Activated naive CD4-positive, alpha-beta T cell treated with anti-CD3 and anti-CD28 coated beads for 36 hours (primary cell): ENCODE results near the gene SIPA1L3. TPM values are rescaled to one million over a fixed set of nuclear protein-coding genes. Genes with fewer than 3 reads are reported as not detected.
"Not testable (repeated sequence)": the region's sequence is repeated elsewhere in the genome, so short reads cannot be mapped to it uniquely, and the experiment has no call there.

Experiments
- CTCF ChIA-PET: fragments of 350-600 bp; sonication (Branson Sonifier 250); formaldehyde crosslinking; loops from one replicate; lab custom pipeline; 2021; ENCODE audit warnings: antibody characterized with exemption; lab: Charles Lee
- DNase-seq: peaks from one replicate; pipeline ENCODE4 v3.0.0-alpha.2; 2020
- H3K27ac Mint-ChIP-seq: one replicate; pipeline ENCODE4 v1.8.0; 2021; ENCODE audit warnings: mild to moderate bottlenecking, mixed read lengths
- H3K27me3 Mint-ChIP-seq: one replicate; pipeline ENCODE4 v1.8.0; 2021; ENCODE audit warnings: low read depth, mixed read lengths
- H3K36me3 Mint-ChIP-seq: one replicate; pipeline ENCODE4 v1.8.0; 2021; ENCODE audit warnings: low read depth, mixed read lengths
- H3K4me1 Mint-ChIP-seq: one replicate; pipeline ENCODE4 v1.8.0; 2021; ENCODE audit warnings: low read depth, mixed read lengths
- H3K4me3 Mint-ChIP-seq: one replicate; pipeline ENCODE4 v1.8.0; 2021; ENCODE audit warnings: mild to moderate bottlenecking, moderate library complexity, mixed read lengths
- H3K9me3 Mint-ChIP-seq: one replicate; pipeline ENCODE4 v1.8.0; 2021; ENCODE audit warnings: mixed read lengths
- intact Hi-C: fragments of 100-400 bp; cut with micrococcal nuclease; formaldehyde crosslinking; loops from one replicate; pipeline ENCODE4 v1.15.1; 2023
- total RNA-seq, 2 experiments: library from RNA; stranded (reverse); gene quantifications; one replicate each; pipeline ENCODE4 v1.2.3, GENCODE V29; 2021

Gene SIPA1L3, protein sequence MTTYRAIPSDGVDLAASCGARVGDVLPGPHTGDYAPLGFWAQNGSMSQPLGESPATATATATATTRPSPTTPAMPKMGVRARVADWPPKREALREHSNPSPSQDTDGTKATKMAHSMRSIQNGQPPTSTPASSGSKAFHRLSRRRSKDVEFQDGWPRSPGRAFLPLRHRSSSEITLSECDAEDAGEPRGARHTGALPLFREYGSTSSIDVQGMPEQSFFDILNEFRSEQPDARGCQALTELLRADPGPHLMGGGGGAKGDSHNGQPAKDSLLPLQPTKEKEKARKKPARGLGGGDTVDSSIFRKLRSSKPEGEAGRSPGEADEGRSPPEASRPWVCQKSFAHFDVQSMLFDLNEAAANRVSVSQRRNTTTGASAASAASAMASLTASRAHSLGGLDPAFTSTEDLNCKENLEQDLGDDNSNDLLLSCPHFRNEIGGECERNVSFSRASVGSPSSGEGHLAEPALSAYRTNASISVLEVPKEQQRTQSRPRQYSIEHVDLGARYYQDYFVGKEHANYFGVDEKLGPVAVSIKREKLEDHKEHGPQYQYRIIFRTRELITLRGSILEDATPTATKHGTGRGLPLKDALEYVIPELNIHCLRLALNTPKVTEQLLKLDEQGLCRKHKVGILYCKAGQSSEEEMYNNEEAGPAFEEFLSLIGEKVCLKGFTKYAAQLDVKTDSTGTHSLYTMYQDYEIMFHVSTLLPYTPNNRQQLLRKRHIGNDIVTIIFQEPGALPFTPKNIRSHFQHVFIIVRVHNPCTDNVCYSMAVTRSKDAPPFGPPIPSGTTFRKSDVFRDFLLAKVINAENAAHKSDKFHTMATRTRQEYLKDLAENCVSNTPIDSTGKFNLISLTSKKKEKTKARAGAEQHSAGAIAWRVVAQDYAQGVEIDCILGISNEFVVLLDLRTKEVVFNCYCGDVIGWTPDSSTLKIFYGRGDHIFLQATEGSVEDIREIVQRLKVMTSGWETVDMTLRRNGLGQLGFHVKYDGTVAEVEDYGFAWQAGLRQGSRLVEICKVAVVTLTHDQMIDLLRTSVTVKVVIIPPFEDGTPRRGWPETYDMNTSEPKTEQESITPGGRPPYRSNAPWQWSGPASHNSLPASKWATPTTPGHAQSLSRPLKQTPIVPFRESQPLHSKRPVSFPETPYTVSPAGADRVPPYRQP (N-terminal part only)
- total RNA-seq = 10 to 100 TPM in 1 of 2 experiments, 1 to 10 TPM in 1; 8.1 to 10.4 TPM

DNA sequence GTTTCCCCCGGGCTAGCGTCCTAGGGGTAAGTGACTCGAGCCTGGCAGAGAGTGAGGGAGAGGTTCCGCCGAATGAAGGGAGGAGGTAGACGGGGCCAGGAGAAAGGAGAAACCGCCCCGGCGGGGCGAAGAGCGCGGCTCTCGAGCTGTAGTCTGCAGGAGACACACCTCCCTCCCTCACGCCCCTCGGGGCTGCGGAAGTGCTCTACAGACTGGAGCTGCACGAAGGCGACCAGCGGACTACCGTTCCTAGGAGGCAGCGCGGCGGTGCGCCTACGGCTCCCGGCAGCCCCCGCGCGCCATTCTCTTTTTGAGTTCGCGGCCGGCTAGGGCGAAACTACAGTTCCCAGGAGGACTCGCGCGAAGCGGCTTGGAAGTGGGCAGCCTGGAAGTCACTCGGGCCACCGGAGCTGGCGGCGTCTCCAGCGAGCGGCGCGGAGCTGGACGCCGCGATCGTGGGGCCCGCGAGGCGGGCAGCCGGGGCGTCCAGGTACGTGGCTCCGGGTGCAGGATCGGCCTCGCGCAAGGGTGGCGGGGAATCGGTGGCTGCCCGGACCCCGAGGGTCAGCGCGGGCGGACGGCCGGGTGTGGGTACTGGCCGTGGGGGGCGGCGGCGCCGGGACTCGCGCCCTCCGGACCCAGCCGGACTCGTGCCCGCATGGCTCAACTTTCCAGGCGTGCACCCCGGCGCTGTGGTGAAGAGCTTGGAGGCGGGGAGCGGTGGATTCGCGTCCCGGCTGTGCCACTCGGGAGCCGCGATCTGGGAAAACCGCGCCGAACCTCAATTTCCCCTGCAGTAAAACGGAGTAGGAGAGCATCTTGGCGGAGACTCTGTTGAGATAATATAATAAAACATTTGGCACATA, at the start of gene SIPA1L3:
SIPA1L3 (plus strand) TSS at position 340 of the 866 bp plus-strand sequence. CDS start 174,358 bp downstream, outside the sequence.
- intact Hi-C loops = loop anchor here (1.0 to 10.0 kb wide), 7 partner anchors 96 to 708 kb away; partner anchors contain the start of genes EIF3K, GGN, KCNK6 and MAP4K1
- Mint-ChIP-seq H3K4me3 (peak within 1 kb of the TSS; percentile 77), H3K27ac (peak within 1 kb of the TSS; percentile 59), H3K36me3 (no peaks in the 10 kb centered on the region), H3K4me1 (peaks cover 20% of the 10 kb centered on the region), H3K27me3 (no peaks in the 10 kb centered on the region), H3K9me3 (no peaks in the 10 kb centered on the region)
- peak; percentile 95 for DNase-seq
- CTCF ChIA-PET = interaction anchor here (0.5 to 1.2 kb wide), 8 partner anchors 12 to 337 kb away, joined by 3 to 4 read pairs (median 3); no protein-coding TSS in a partner anchor

DNA sequence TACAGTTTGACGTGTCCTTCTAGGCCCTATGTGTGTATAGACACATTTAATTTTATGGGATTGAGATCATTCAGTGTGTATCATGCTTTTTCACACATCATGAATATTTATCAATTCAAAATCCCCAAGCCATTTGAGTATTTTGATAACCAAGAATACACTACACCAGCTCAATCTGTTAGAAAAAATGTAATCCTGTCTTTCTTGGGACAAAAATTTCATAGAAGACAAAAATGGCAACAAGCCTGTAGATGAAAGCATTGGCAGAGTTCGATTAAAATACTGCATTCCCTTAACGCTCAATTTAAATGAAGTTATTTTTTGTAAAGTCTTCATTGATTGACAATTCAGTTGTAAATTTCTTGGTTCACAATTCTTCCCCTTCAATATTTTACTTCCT, 42.5 kb upstream of the SIPA1L3 start:
- H3K27ac Mint-ChIP-seq = no peak overlapping the region
- CTCF ChIA-PET = no interaction called here
- no peak for DNase-seq
- peaks cover 3% of the 10 kb centered on the region for H3K27me3 Mint-ChIP-seq
- H3K4me3 Mint-ChIP-seq = no peak overlapping the region
- H3K4me1 Mint-ChIP-seq = no peaks in the 10 kb centered on the region
- no peaks in the 10 kb centered on the region for H3K36me3 Mint-ChIP-seq
- H3K9me3 Mint-ChIP-seq = no peaks in the 10 kb centered on the region
- intact Hi-C loops = no loop called here

DNA sequence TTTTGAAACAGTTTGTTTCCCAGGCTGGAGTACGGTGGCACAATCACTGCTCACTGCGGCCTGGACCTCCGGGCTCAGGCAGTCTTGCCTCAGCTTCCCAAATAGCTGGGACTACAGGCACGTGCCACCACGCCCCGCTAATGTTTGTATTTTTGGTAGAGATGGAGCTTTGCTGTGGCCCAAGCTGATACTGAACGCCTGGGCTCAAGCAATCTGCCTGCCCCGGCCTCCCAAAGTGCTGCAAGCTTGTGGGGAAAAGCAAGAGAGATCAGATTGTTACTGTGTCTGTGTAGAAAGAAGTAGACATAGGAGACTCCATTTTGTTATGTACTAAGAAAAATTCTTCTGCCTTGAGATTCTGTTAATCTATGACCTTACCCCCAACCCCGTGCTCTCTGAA, 41.1 kb upstream of the SIPA1L3 start:
- H3K9me3 Mint-ChIP-seq, intact Hi-C loops, H3K27ac Mint-ChIP-seq, H3K36me3 Mint-ChIP-seq, H3K4me1 Mint-ChIP-seq, DNase-seq, H3K4me3 Mint-ChIP-seq, H3K27me3 Mint-ChIP-seq, CTCF ChIA-PET: not testable (repeated sequence)

DNA sequence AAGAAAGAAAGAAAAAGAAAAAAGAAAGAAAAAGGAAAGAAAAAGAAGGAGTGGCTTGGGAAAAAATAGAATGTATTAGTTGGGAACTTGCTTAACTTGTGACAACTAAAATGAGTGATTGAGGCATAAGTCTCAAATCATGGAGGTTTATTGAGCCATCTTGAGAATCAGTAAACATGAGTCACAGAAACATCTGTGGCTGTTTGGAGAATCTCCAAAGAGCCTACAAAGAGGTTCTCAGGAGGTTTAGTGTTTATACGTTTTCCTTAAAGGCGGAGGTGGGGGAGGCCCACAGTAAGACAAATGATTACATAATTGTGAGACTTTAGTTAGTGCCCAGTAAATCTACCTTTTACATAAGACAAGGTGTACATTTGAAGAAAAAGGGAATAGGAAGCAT, 39.2 kb upstream of the SIPA1L3 start:
- no peak for DNase-seq
- CTCF ChIA-PET = no interaction called here
- intact Hi-C loops = no loop called here
- no peak overlapping the region for H3K27ac Mint-ChIP-seq
- H3K4me1 Mint-ChIP-seq = no peaks in the 10 kb centered on the region
- peaks cover 6% of the 10 kb centered on the region for H3K27me3 Mint-ChIP-seq
- H3K9me3 Mint-ChIP-seq = no peaks in the 10 kb centered on the region
- H3K4me3 Mint-ChIP-seq = no peak overlapping the region
- H3K36me3 Mint-ChIP-seq = no peaks in the 10 kb centered on the region

DNA sequence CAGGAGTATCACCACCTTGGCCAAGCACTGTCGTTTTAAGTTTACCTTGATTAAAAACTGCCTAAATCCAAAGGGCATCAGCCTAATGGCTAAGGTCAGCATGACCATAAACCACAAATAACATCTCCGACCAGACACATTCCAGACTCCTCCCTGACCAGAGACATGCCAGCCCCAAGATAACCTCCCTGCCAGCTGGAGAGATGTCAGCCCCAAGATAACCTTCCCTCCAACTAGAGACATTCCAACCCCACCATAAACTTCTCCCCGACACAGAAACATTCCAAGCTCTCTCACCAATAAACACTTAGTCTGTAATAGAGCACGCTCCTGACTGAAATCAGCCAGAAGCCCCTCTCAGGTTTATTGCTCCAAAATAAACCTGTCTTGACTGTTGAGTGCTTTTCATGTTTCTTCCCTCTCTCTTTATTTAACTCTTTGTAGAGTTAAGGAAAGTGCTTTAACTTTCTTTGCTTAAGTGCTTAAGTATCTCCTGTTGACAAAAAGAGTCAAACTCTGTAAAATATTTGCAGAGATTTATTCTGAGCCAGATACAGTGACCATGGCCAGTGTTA, 37.2 kb upstream of the SIPA1L3 start:
- H3K27me3 Mint-ChIP-seq = peaks cover 6% of the 10 kb centered on the region
- no peaks in the 10 kb centered on the region for H3K4me1 Mint-ChIP-seq
- H3K9me3 Mint-ChIP-seq = no peaks in the 10 kb centered on the region
- no peak overlapping the region for H3K27ac Mint-ChIP-seq
- no peak for DNase-seq
- intact Hi-C loops = no loop called here
- H3K4me3 Mint-ChIP-seq = no peak overlapping the region
- CTCF ChIA-PET = no interaction called here
- H3K36me3 Mint-ChIP-seq = no peaks in the 10 kb centered on the region

DNA sequence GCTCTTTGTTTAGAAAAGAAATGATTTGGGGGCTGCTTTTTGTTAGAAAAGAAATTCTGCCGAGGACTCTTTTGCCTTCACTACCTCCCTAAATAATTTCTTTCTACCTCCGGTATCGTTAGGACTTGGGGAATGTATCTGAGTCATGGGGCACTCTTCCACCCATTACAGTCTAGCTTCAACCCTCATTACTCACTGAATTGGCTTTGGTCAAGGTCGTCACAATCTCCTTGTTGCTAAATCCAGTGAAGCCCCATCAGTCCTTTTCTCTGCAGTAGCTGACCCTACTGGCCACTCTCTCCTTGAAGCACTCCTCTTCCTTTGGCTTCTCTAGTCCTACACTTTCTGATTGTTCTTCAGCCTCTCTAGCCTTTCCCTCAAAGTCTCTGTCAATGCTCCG, 34.6 kb upstream of the SIPA1L3 start:
- CTCF ChIA-PET = no interaction called here
- Mint-ChIP-seq H3K4me3 (no peak overlapping the region), H3K27me3 (peaks cover 6% of the 10 kb centered on the region), H3K36me3 (no peaks in the 10 kb centered on the region), H3K9me3 (no peaks in the 10 kb centered on the region), H3K4me1 (no peaks in the 10 kb centered on the region), H3K27ac (no peak overlapping the region)
- no peak for DNase-seq
- intact Hi-C loops = no loop called here

DNA sequence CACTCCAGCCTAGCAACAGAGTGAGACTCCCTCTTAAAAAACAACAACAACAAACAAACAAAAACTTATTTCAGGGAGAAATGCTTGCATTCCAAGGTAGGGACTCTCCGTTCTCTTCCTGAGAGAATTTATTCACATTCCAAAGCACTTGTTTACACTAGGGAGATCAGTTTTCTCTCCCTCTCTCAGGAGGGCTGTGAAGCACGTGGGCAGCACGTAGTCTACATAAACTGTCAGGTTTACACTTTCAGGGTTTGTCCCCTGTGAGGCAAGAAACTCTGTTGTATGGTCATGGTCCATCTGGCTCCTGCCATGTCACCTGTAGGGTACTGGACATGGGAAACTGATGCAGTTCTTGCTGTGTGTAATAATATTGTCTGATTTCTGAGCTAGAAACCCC, 32.2 kb upstream of the SIPA1L3 start:
- Mint-ChIP-seq H3K27me3 (peaks cover 3% of the 10 kb centered on the region), H3K4me1 (no peaks in the 10 kb centered on the region), H3K4me3 (no peak overlapping the region), H3K27ac (no peak overlapping the region), H3K36me3 (no peaks in the 10 kb centered on the region), H3K9me3 (no peaks in the 10 kb centered on the region)
- CTCF ChIA-PET = no interaction called here
- intact Hi-C loops = no loop called here
- no peak for DNase-seq

DNA sequence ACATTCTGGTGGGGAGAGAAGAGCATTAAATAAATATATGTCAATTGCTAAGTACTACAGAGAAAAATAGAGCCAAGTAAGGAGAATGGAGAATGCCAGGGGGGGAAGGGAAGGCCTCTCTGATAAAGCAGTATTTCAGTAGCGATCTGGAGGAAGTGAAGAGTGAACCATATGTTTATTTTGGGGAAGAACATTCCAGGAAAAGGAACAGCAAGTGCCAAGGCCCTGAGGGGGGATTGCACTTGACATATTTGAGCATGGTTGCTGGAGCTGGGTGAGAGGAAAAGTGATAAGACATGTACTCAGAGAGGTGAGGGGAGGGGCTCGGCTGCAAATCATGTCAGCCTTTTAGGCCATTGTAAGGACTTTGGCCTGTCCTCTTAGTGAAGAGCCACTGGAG, 31.0 kb upstream of the SIPA1L3 start:
- H3K36me3 Mint-ChIP-seq = no peaks in the 10 kb centered on the region
- no peak overlapping the region for H3K4me3 Mint-ChIP-seq
- H3K4me1 Mint-ChIP-seq = no peaks in the 10 kb centered on the region
- H3K27ac Mint-ChIP-seq = no peak overlapping the region
- H3K9me3 Mint-ChIP-seq = no peaks in the 10 kb centered on the region
- intact Hi-C loops = no loop called here
- no peaks in the 10 kb centered on the region for H3K27me3 Mint-ChIP-seq
- CTCF ChIA-PET = no interaction called here
- no peak for DNase-seq

DNA sequence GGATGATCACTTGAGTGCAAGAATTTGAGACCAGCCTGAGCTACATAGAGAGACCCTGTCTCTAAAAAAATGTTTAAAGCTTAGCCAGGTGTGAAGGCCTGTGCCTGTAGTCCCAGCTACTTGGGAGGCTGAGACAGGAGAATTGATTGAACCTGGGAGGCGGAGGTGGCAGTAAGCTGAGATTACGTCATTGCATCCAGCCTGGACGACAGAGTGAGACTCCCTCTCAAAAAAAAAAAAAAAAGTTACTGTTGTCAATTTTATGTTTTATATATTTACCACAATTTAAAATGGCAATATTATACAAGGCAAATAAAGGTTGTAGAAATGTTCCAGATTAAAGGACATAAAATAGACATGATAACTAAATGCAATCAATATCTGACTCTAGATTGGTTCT, 29.9 kb upstream of the SIPA1L3 start:
- CTCF ChIA-PET = no interaction called here
- Mint-ChIP-seq H3K9me3 (peaks cover 5% of the 10 kb centered on the region), H3K4me3 (no peak overlapping the region), H3K27ac (no peak overlapping the region), H3K4me1 (no peaks in the 10 kb centered on the region), H3K36me3 (no peaks in the 10 kb centered on the region), H3K27me3 (no peaks in the 10 kb centered on the region)
- intact Hi-C loops = no loop called here
- no peak for DNase-seq

DNA sequence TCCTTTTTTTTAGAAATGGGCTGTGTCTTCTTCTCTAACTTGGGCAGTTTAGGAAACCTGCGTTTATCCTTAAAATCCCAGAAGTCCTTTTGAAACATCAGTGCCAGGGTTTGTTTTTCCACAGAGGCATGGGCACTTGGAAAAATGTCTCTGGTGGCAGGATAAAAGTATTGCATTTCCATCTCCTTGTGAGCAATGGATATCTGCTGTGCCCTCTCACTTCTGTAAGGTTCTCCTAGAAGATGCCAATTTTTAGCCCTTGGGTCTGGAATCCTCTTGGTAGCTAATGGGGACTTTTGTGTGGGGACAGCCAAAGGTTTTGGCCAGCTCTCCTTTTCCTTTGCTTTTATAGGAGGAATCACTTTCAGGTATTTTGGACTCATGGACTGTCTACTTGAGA, 21.6 kb upstream of the SIPA1L3 start:
- Mint-ChIP-seq H3K27ac (no peak overlapping the region), H3K4me1 (no peaks in the 10 kb centered on the region), H3K4me3 (no peak overlapping the region), H3K36me3 (peaks cover 2% of the 10 kb centered on the region), H3K9me3 (peaks cover 18% of the 10 kb centered on the region), H3K27me3 (no peaks in the 10 kb centered on the region)
- CTCF ChIA-PET = interaction anchor here (0.5 to 1.4 kb wide), 2 partner anchors 17 to 749 kb away, joined by 4 read pairs; no protein-coding TSS in a partner anchor
- no peak for DNase-seq
- intact Hi-C loops = no loop called here

DNA sequence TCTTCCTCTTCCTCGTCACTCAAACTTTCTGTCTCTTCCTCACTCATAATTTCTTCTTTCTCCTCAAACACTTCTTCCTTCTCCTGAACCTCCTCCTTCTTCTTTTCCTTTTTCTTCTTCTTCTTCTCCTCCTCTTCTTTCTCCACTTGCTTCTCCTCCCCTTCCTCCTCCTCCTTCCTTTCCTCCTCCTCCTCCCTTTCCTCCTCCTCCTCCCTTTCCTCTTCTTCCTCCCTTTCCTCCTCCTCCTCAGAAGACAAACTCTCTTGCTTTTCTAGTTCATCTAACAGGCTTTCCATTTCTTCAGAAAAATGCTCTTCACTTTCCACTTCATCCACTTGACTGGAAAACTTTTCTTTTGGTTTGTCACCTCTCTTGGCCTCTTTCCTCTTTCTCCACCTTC, 20.4 kb upstream of the SIPA1L3 start:
- Mint-ChIP-seq H3K4me3 (no peak overlapping the region), H3K27me3 (peaks cover 1% of the 10 kb centered on the region)
- intact Hi-C loops = no loop called here

More for the DNA sequence above, 20.4 kb upstream of the SIPA1L3 start:
- H3K36me3 Mint-ChIP-seq = peaks cover 2% of the 10 kb centered on the region
- CTCF ChIA-PET = no interaction called here
- H3K27ac Mint-ChIP-seq = no peak overlapping the region
- peaks cover 18% of the 10 kb centered on the region for H3K9me3 Mint-ChIP-seq
- no peak for DNase-seq
- no peaks in the 10 kb centered on the region for H3K4me1 Mint-ChIP-seq
